ENCODE data around the gene COX4I2.

GRCh38 chr20:31687777-31688176, 50.1 kb downstream of the COX4I2 start:
- TF ChIP-seq POLR2A (IDR thresholded peaks at IDR 0.05; ENCODE audit: low read depth, low read length) (no peak), TAF1 (IDR thresholded peaks at IDR 0.05; ENCODE audit: low read depth, low read length) (no peak), POLR2AphosphoS5 (IDR thresholded peaks at IDR 0.05; ENCODE audit: low read depth, low read length) (no peak), PAX5 (IDR thresholded peaks at IDR 0.05; ENCODE audit: insufficient read depth, low read length, severe bottlenecking) (no peak), SPI1 (IDR thresholded peaks at IDR 0.05; ENCODE audit: low read depth, low read length) (no peak)
